KG1 (cell line): ENCODE data around the gene LMTK3.
"Not testable (repeated sequence)": the region's sequence is repeated elsewhere in the genome, so short reads cannot be mapped to it uniquely, and the experiment has no call there.

Experiments
- DNase-seq: peaks from one replicate; lab custom pipeline; 2025; lab: John Stamatoyannopoulos, UW

Gene LMTK3

GRCh38 chr19:48540110-48540509 is 28.5 kb upstream of the LMTK3 start:
- DNase-seq = no peak

GRCh38 chr19:48539503-48540096 is 28.0 kb upstream of the LMTK3 start:
- DNase-seq = no peak

- not testable (repeated sequence) for DNase-seq
Observed at GRCh38 chr19:48538057-48538456, 26.4 kb upstream of the LMTK3 start.

GRCh38 chr19:48537541-48537940 is 25.9 kb upstream of the LMTK3 start:
- DNase-seq = no peak

- no peak for DNase-seq
Observed at GRCh38 chr19:48533770-48534169, 22.1 kb upstream of the LMTK3 start.

- DNase-seq = no peak
Observed at GRCh38 chr19:48530770-48531169, 19.1 kb upstream of the LMTK3 start.

GRCh38 chr19:48530066-48530720 is 18.6 kb upstream of the LMTK3 start:
- DNase-seq = no peak

GRCh38 chr19:48529156-48529555 is 17.5 kb upstream of the LMTK3 start:
- DNase-seq = no peak

- DNase-seq = no peak
Observed at GRCh38 chr19:48524732-48525131, 13.1 kb upstream of the LMTK3 start.

GRCh38 chr19:48524221-48524620 is 12.6 kb upstream of the LMTK3 start:
- no peak for DNase-seq

- DNase-seq = no peak
Observed at GRCh38 chr19:48520134-48520533, 8.5 kb upstream of the LMTK3 start.

GRCh38 chr19:48519426-48519825 is 7.8 kb upstream of the LMTK3 start:
- DNase-seq = not testable (repeated sequence)

GRCh38 chr19:48518207-48518606 is 6.6 kb upstream of the LMTK3 start:
- DNase-seq = no peak

GRCh38 chr19:48516536-48516935 is 4.9 kb upstream of the LMTK3 start:
- DNase-seq = no peak

GRCh38 chr19:48514123-48514458 is 2.5 kb upstream of the LMTK3 start:
- DNase-seq = no peak

GRCh38 chr19:48513289-48514122 is 1.9 kb upstream of the LMTK3 start:
- DNase-seq = peak; percentile 45

GRCh38 chr19:48512504-48513288 is 1.1 kb upstream of the LMTK3 start:
- no peak for DNase-seq

- DNase-seq = no peak
Observed at GRCh38 chr19:48511321-48511731, 309 bp downstream of the LMTK3 start.

GRCh38 chr19:48510421-48511268 is 990 bp downstream of the LMTK3 start:
- DNase-seq = peak; percentile 30

- no peak for DNase-seq
Observed at GRCh38 chr19:48509467-48510194, 2.0 kb downstream of the LMTK3 start.
